Keratinocyte (primary cell): Measurements from ENCODE around the gene C16orf86.

Experiments
- CTCF ChIP-seq, 3 experiments: IDR thresholded peaks in 1 of 3; conservative IDR thresholded peaks in 1 of 3; optimal IDR thresholded peaks in 1 of 3; 2 replicates in 2 of 3; 3 replicates in 1 of 3; pipeline versions ENCODE3 to v1.5.1; 2011; ENCODE audit warnings: low read length in 3 of 3, mild to moderate bottlenecking in 3 of 3, moderate library complexity in 2 of 3, control low read depth in 1 of 3, inconsistent platforms in 1 of 3; ENCODE audit not compliant: insufficient read depth in 2 of 3; ENCODE audit errors: extremely low read depth in 1 of 3
- EZH2 ChIP-seq: IDR thresholded peaks from one replicate; pipeline ENCODE4 v1.6.1; 2012; ENCODE audit warnings: inconsistent platforms, mild to moderate bottlenecking, low read length, moderate library complexity

GRCh38 chr16:67649494-67649931 lies 17.1 kb upstream of the C16orf86 start:
- no peak for TF ChIP-seq CTCF (optimal IDR thresholded peaks at IDR 0.05 in 1 of 3, IDR thresholded peaks at IDR 0.05 in 1 of 3, conservative IDR thresholded peaks at IDR 0.05 in 1 of 3; ENCODE audit: extremely low read depth in 1 of 3, insufficient read depth in 2 of 3, low read length in 3 of 3)
- TF ChIP-seq EZH2: no peak
